ENCODE data around the gene GHDC. TPM values are rescaled to one million over a fixed set of nuclear protein-coding genes. Genes with fewer than 3 reads are reported as not detected.
"Not testable (repeated sequence)": the region's sequence is repeated elsewhere in the genome, so short reads cannot be mapped to it uniquely, and the experiment has no call there.

GHDC gene
- total and polyA plus RNA-seq, 2 of the 8 experiments (the other 6 are each of a cell fraction or from before 2014, with no cell fraction given): 7.4 to 8.1 TPM

GRCh38 chr17:42219280-42219679 is 25.0 kb upstream of the GHDC start:
- H3K27me3 ChIP-seq (replicated peaks in 1 of 4; ENCODE audit: control insufficient read depth in 3 of 4, extremely low read depth in 1 of 4, insufficient read depth in 3 of 4, low read length in 3 of 4); H2BK12ac ChIP-seq (ENCODE audit: low read depth, low read length); H4K91ac ChIP-seq (replicated peaks; ENCODE audit: insufficient read length, low read length); H3K4me1 ChIP-seq (replicated peaks in 1 of 4; ENCODE audit: control insufficient read depth in 3 of 4, insufficient read depth in 4 of 4, low read length in 3 of 4); H2BK15ac ChIP-seq (ENCODE audit: low read length); H3K18ac ChIP-seq (ENCODE audit: extremely low read depth, low read length); DNase-seq (ENCODE audit: low read depth in 1 of 2, low spot score in 2 of 2); H3K4ac ChIP-seq (replicated peaks; ENCODE audit: insufficient read length, low read depth, low read length); H3K14ac ChIP-seq (ENCODE audit: insufficient read length); H2BK20ac ChIP-seq (ENCODE audit: low read length); H3K23ac ChIP-seq (ENCODE audit: insufficient read length); H3K4me3 ChIP-seq (ENCODE audit: extremely low read depth in 1 of 4, insufficient read depth in 2 of 4, low read depth in 3 of 4, low read length in 4 of 4); H4K8ac ChIP-seq (ENCODE audit: extremely low read depth, insufficient read depth, low read length); H3K79me2 ChIP-seq (ENCODE audit: control insufficient read depth in 1 of 2, insufficient read depth in 2 of 2, low read length in 2 of 2); H3K79me1 ChIP-seq (ENCODE audit: low read depth, low read length); POLR2A ChIA-PET (ENCODE audit: partially characterized antibody); H3K27ac ChIP-seq (ENCODE audit: low read depth, low read length); H3K9ac ChIP-seq (replicated peaks in 1 of 4; ENCODE audit: extremely low read depth in 1 of 4, low read depth in 3 of 4, low read length in 3 of 4); H2BK5ac ChIP-seq (ENCODE audit: low read depth, low read length); H4K20me1 ChIP-seq (replicated peaks in 1 of 2; ENCODE audit: control insufficient read depth in 1 of 2, insufficient read depth in 2 of 2, low read length in 2 of 2); H2BK120ac ChIP-seq (replicated peaks; ENCODE audit: low read depth, low read length); H3K4me2 ChIP-seq (ENCODE audit: insufficient read depth in 1 of 2, low read depth in 2 of 2, low read length in 2 of 2); CTCF ChIA-PET (ENCODE audit: partially characterized antibody); H3K9me3 ChIP-seq (ENCODE audit: insufficient read depth in 2 of 2, low read depth in 1 of 2, low read length in 1 of 2); H4K5ac ChIP-seq (ENCODE audit: insufficient read length, low read depth, low read length); H2AFZ ChIP-seq (ENCODE audit: low read length); H3K23me2 ChIP-seq (ENCODE audit: low read depth, low read length); FAIRE-seq; H2AK5ac ChIP-seq (ENCODE audit: low read depth, low read length); H3K56ac ChIP-seq (replicated peaks; ENCODE audit: insufficient read length, low read depth, low read length): not testable (repeated sequence)
- no CpG with 5 or more reads among the region's 17 CpGs for WGBS, 2 experiments (ENCODE audit: extremely low coverage in 1 of 2, insufficient coverage in 1 of 2, insufficient read length in 1 of 2, insufficient replicate concordance in 2 of 2, low coverage in 1 of 2, low lambda C conversion rate in 2 of 2, missing lambda C conversion rate in 1 of 2)
- peaks cover 5 to 35% (median 19%) of the 10 kb centered on the region in 4 experiments for H3K36me3 ChIP-seq (ENCODE audit: control insufficient read depth in 2 of 4, insufficient read depth in 4 of 4, low read length in 3 of 4)
